Left cardiac atrium (tissue), 4 donors: ENCODE measurements around the gene SMIM28. TPM values are rescaled to one million over a fixed set of nuclear protein-coding genes. Genes with fewer than 3 reads are reported as not detected.
"Not testable (repeated sequence)": the region's sequence is repeated elsewhere in the genome, so short reads cannot be mapped to it uniquely, and the experiment has no call there.

Experiments used
- ATAC-seq, 2 donors: fragments of 200-7000 bp; cut with Tn5 transposase; one replicate each; pipeline ENCODE4 v1.9.1; 2020; ENCODE audit warnings: mild to moderate bottlenecking in 2 of 2, moderate library complexity in 2 of 2
- DNase-seq: peaks from one replicate; pipeline ENCODE4 v3.0.0-alpha.2; 2020
- intact Hi-C, 2 donors: fragments of 100-400 bp; cut with DNase I; formaldehyde crosslinking; loops; one replicate each; pipeline versions ENCODE4 v1.14.1 to v1.15.1; 2022 to 2023
- total RNA-seq, 2 donors: library from RNA; stranded (reverse); fragmentation: NEBNext Ultra II Directional; extraction: Animal tissue kit (Norgen Biotek cat#: 25700); gene quantifications; one replicate each; pipeline ENCODE4 v1.2.1, GENCODE V29; 2021
- donor health status: DM: no; HTN: yes; CAD: no.
- donor health status: DM: no; HTN: yes; CAD: no; lungs with severe emphysema.
- donor health status: DM: yes; HTN: yes; CAD: no.
- donor health status: Dilated cardiomyopathy.

Gene SMIM28
- total RNA-seq, 2 donors from 2014 or later: not detected

- ATAC-seq (no peak), DNase-seq (no peak)
- intact Hi-C loops: loop anchor here in 1 of 2 donors (10.0 kb wide), 1 partner anchor 91 kb away; no protein-coding TSS in a partner anchor
Observed at GRCh38 chr6:138424004-138424904, 46.5 kb downstream of the SMIM28 start.

GRCh38 chr6:138425256-138425655, 47.6 kb downstream of the SMIM28 start:
- ATAC-seq, DNase-seq: not testable (repeated sequence)
- intact Hi-C loops: loop anchor here (5.0 to 10.0 kb wide), 3 partner anchors 82 to 342 kb away; no protein-coding TSS in a partner anchor

- intact Hi-C loops: loop anchor here (5.0 to 10.0 kb wide), 3 partner anchors 81 to 341 kb away; no protein-coding TSS in a partner anchor
- DNase-seq: no peak
- no peak for ATAC-seq
Observed at GRCh38 chr6:138426500-138427123, 48.9 kb downstream of the SMIM28 start.

- intact Hi-C loops: loop anchor here (5.0 to 10.0 kb wide), 3 partner anchors 80 to 340 kb away; no protein-coding TSS in a partner anchor
- no peak for ATAC-seq
- DNase-seq: no peak
Observed at GRCh38 chr6:138427701-138428100, 50.0 kb downstream of the SMIM28 start.

GRCh38 chr6:138428944-138429598, 51.4 kb downstream of the SMIM28 start:
- DNase-seq (no peak), ATAC-seq (peak; percentile 32 to 40)
- intact Hi-C loops: loop anchor here (5.0 to 10.0 kb wide), 3 partner anchors 78 to 338 kb away; no protein-coding TSS in a partner anchor

GRCh38 chr6:138429761-138430160, 52.1 kb downstream of the SMIM28 start:
- ATAC-seq: no peak
- DNase-seq: no peak
- intact Hi-C loops: loop anchor here (1.0 to 10.0 kb wide), 6 partner anchors 55 to 338 kb away; no protein-coding TSS in a partner anchor

- intact Hi-C loops: loop anchor here (1.0 to 10.0 kb wide), 3 partner anchors 54 to 159 kb away; no protein-coding TSS in a partner anchor
- no peak for DNase-seq
- ATAC-seq: peak; percentile 76 to 82
Observed at GRCh38 chr6:138430361-138431145, 52.8 kb downstream of the SMIM28 start.

- ATAC-seq (peak in 1 of 2 donors; percentile 10), DNase-seq (no peak)
- intact Hi-C loops: loop anchor here (10.0 kb wide), 2 partner anchors 53 to 153 kb away; no protein-coding TSS in a partner anchor
Observed at GRCh38 chr6:138431256-138432062, 53.8 kb downstream of the SMIM28 start.

GRCh38 chr6:138432063-138432356, 54.3 kb downstream of the SMIM28 start:
- DNase-seq (no peak), ATAC-seq (no peak)
- intact Hi-C loops: loop anchor here (10.0 kb wide), 2 partner anchors 53 to 153 kb away; no protein-coding TSS in a partner anchor

Other genes with a start within 250 kb of the SMIM28 start
- gene ARFGEF3, start 216.0 kb upstream of the SMIM28 start, total RNA-seq: 1 to 10 TPM; 1.4 to 2.7 TPM
- gene PBOV1, start 159.4 kb upstream of the SMIM28 start, total RNA-seq: not detected
- gene HEBP2, start 26.3 kb downstream of the SMIM28 start, total RNA-seq: 100 to 1,000 TPM in 1 of 2 donors, 10 to 100 TPM in 1; 84.9 to 111 TPM
- gene NHSL1, start 121.6 kb downstream of the SMIM28 start, total RNA-seq: 10 to 100 TPM; 32.1 to 45.1 TPM